Osteocyte (in vitro differentiated cells): ENCODE data around the gene MIA3. TPM values are rescaled to one million over a fixed set of nuclear protein-coding genes. Genes with fewer than 3 reads are reported as not detected.

Experiments
- DNase-seq: peaks from one replicate; pipeline ENCODE4 v3.0.0; 2021; ENCODE audit warnings: mixed read lengths; ENCODE audit not compliant: unreplicated experiment; ENCODE audit errors: extremely low spot score
- H3K27ac Mint-ChIP-seq: one replicate; pipeline ENCODE4 v1.8.0; 2021; ENCODE audit warnings: mild to moderate bottlenecking, mixed read lengths; ENCODE audit not compliant: unreplicated experiment
- H3K27me3 Mint-ChIP-seq: one replicate; pipeline ENCODE4 v1.8.0; 2021; ENCODE audit warnings: mixed read lengths; ENCODE audit not compliant: unreplicated experiment
- H3K36me3 Mint-ChIP-seq: one replicate; pipeline ENCODE4 v1.8.0; 2021; ENCODE audit warnings: mixed read lengths; ENCODE audit not compliant: unreplicated experiment
- H3K4me1 Mint-ChIP-seq: one replicate; pipeline ENCODE4 v1.8.0; 2021; ENCODE audit warnings: mixed read lengths; ENCODE audit not compliant: unreplicated experiment
- H3K4me3 Mint-ChIP-seq: one replicate; pipeline ENCODE4 v1.8.0; 2021; ENCODE audit warnings: mild to moderate bottlenecking, moderate library complexity, mixed read lengths; ENCODE audit not compliant: unreplicated experiment
- H3K9me3 Mint-ChIP-seq: one replicate; pipeline ENCODE4 v1.8.0; 2021; ENCODE audit warnings: mixed read lengths; ENCODE audit not compliant: unreplicated experiment
- CTCF ChIP-seq: fragments of 200-600 bp; sonication (generic); IDR thresholded peaks from 2 replicates; pipeline ENCODE4 v1.5.0; 2021; ENCODE audit warnings: antibody characterized with exemption, mild to moderate bottlenecking, moderate library complexity
- total RNA-seq: library from RNA; stranded (reverse); gene quantifications from 2 replicates; pipeline ENCODE4 v1.2.1, GENCODE V29; 2021

MIA3 gene
- total RNA-seq, 1 donor from 2014 or later = 83.6 TPM

- H3K4me3 Mint-ChIP-seq = no peak overlapping the region
- H3K9me3 Mint-ChIP-seq = no peaks in the 10 kb centered on the region
- no peaks in the 10 kb centered on the region for H3K27me3 Mint-ChIP-seq
- H3K4me1 Mint-ChIP-seq = peaks cover 2% of the 10 kb centered on the region
- TF ChIP-seq CTCF = no peak
- no peak overlapping the region for H3K27ac Mint-ChIP-seq
- no peak for DNase-seq
- H3K36me3 Mint-ChIP-seq = peaks cover 57% of the 10 kb centered on the region
Measured at GRCh38 chr1:222629921-222630535, 12.1 kb downstream of the MIA3 start.

- Mint-ChIP-seq H3K36me3 (peaks cover 48% of the 10 kb centered on the region), H3K4me1 (peaks cover 2% of the 10 kb centered on the region), H3K27me3 (no peaks in the 10 kb centered on the region), H3K9me3 (no peaks in the 10 kb centered on the region), H3K4me3 (no peak overlapping the region), H3K27ac (no peak overlapping the region)
- no peak for TF ChIP-seq CTCF
- DNase-seq = no peak
Measured at GRCh38 chr1:222631611-222632208, 13.8 kb downstream of the MIA3 start.

- DNase-seq = no peak
- H3K36me3 Mint-ChIP-seq = peaks cover 46% of the 10 kb centered on the region
- H3K27ac Mint-ChIP-seq = no peak overlapping the region
- peaks cover 2% of the 10 kb centered on the region for H3K4me1 Mint-ChIP-seq
- H3K27me3 Mint-ChIP-seq = no peaks in the 10 kb centered on the region
- no peak for TF ChIP-seq CTCF
- no peak overlapping the region for H3K4me3 Mint-ChIP-seq
- H3K9me3 Mint-ChIP-seq = no peaks in the 10 kb centered on the region
Measured at GRCh38 chr1:222632749-222633148, 14.9 kb downstream of the MIA3 start.

- Mint-ChIP-seq H3K9me3 (no peaks in the 10 kb centered on the region), H3K36me3 (peaks cover 47% of the 10 kb centered on the region), H3K4me3 (no peak overlapping the region), H3K27me3 (no peaks in the 10 kb centered on the region), H3K4me1 (peaks cover 2% of the 10 kb centered on the region), H3K27ac (peak overlapping the region; percentile 58)
- DNase-seq = no peak
- peak; percentile 85 for TF ChIP-seq CTCF
Measured at GRCh38 chr1:222634180-222635013, 16.5 kb downstream of the MIA3 start.
